ENCODE measurements around the gene ZNF223.

ZNF223 gene

GRCh38 chr19:44010468-44010867, 41.4 kb upstream of the ZNF223 start:
- TF ChIP-seq CTCF (IDR thresholded peaks at IDR 0.05; ENCODE audit: low read length, missing control alignments) = no peak
- no peak for DNase-seq (ENCODE audit: low read depth)
- H3K4me3 ChIP-seq (replicated peaks; ENCODE audit: low read depth, low read length) = no peak overlapping the region

- no peak for DNase-seq (ENCODE audit: low read depth)
- no peak for TF ChIP-seq CTCF (IDR thresholded peaks at IDR 0.05; ENCODE audit: low read length, missing control alignments)
- no peak overlapping the region for H3K4me3 ChIP-seq (replicated peaks; ENCODE audit: low read depth, low read length)
Measured at GRCh38 chr19:44019498-44019897, 32.3 kb upstream of the ZNF223 start.

DNA sequence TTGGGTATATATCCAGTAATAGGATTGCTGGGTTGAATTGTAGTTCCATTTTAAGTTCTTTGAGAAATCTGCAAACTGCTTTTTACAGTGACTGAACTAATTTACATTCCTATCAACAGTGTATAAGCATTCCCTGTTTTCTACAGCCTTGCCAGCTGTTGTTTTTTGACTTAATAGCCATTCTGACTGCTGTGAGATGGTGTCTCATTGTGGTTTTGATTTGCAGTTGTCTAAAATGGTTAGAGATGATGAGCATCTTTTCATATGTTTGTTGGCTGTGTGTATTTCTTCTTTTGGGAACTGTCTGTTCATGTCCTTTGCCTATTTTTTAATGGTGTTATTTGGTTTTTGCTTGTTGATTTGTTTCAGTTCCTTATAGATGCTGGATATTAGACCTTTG, 30.6 kb upstream of the ZNF223 start:
- no peak for DNase-seq (ENCODE audit: low read depth)
- H3K4me3 ChIP-seq (replicated peaks; ENCODE audit: low read depth, low read length) = no peak overlapping the region
- TF ChIP-seq CTCF (IDR thresholded peaks at IDR 0.05; ENCODE audit: low read length, missing control alignments) = no peak

DNA sequence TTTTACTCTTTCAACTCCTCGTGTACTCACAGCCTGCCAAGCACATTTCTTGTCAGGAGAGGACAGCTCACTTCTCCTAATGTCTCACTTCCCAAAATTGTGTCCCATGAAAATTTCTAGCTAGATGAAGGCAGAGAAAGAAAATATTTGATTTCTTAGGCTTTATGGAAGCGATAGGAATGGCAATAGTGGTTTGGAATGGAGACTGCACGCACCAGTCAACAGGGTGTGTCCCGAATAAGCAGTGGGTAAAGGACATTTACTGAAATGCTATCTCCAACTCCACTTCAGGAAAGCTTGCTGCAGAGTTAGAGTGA, 27.0 kb upstream of the ZNF223 start:
- DNase-seq (ENCODE audit: low read depth) = no peak
- TF ChIP-seq CTCF (IDR thresholded peaks at IDR 0.05; ENCODE audit: low read length, missing control alignments) = no peak
- peak overlapping the region; percentile 90 for H3K4me3 ChIP-seq (replicated peaks; ENCODE audit: low read depth, low read length)

GRCh38 chr19:44025217-44025936, 26.5 kb upstream of the ZNF223 start, which contains the start of gene ZNF222:
Gene ZNF222 (plus strand): TSS chr19:44025379. CDS start chr19:44025437, 58 bp downstream.
- TF ChIP-seq CTCF (IDR thresholded peaks at IDR 0.05; ENCODE audit: low read length, missing control alignments) = no peak
- peak within 1 kb of the TSS; percentile 90 for H3K4me3 ChIP-seq (replicated peaks; ENCODE audit: low read depth, low read length)
- DNase-seq (ENCODE audit: low read depth) = peak; percentile 93

- no peak for DNase-seq (ENCODE audit: low read depth)
- TF ChIP-seq CTCF (IDR thresholded peaks at IDR 0.05; ENCODE audit: low read length, missing control alignments) = no peak
- H3K4me3 ChIP-seq (replicated peaks; ENCODE audit: low read depth, low read length) = no peak overlapping the region
Measured at GRCh38 chr19:44026622-44027021, 25.2 kb upstream of the ZNF223 start.

- TF ChIP-seq CTCF (IDR thresholded peaks at IDR 0.05; ENCODE audit: low read length, missing control alignments) = no peak
- DNase-seq (ENCODE audit: low read depth) = no peak
- H3K4me3 ChIP-seq (replicated peaks; ENCODE audit: low read depth, low read length) = no peak overlapping the region
Measured at GRCh38 chr19:44032001-44032610, 19.7 kb upstream of the ZNF223 start.

All from fibroblast of pulmonary artery (primary cell).